Stimulated activated CD8-positive, alpha-beta memory T cell treated with anti-CD3 and anti-CD28 coated beads, Interleukin-7, amount 100 ng/mL, for 48 hours (primary cell): Measurements from ENCODE around the gene RAE1.
A peak's percentile ranks its signal among the peaks of the same experiment; 100 is the strongest.

Experiments
- DNase-seq, 2 donors: peaks; one replicate each; pipeline ENCODE4 v3.0.0-alpha.2; 2020; ENCODE audit warnings: low read depth in 1 of 2; ENCODE audit errors: extremely low read depth in 1 of 2

The RAE1 gene

GRCh38 chr20:57387463-57387862 lies 36.4 kb downstream of the RAE1 start:
- DNase-seq: no peak

DNA sequence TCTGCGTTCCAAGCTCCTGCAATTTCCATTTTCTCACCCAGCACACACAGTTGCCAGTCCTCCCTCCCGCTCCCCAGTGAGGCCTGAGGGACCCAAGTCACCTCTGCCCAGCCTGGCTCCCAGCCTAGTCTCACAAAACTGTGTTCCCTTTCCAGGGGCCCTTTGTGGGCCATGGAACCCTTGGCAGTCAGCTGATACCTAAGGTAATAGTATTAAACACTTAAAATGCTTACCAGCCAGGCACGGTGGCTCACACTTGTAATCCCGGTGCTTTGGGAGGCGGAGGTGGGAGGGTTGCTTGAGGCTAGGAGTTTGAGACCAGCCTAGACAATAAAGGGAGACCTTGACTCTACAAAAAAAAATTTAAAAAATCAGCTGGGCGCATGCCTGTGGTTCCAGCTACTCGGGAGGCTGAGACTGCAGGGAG lies 36.9 kb downstream of the RAE1 start:
- DNase-seq: no peak

- DNase-seq: peak; percentile 40 to 52
These were observed 38.1 kb downstream of the RAE1 start for GRCh38 chr20:57388953-57389694.

DNA sequence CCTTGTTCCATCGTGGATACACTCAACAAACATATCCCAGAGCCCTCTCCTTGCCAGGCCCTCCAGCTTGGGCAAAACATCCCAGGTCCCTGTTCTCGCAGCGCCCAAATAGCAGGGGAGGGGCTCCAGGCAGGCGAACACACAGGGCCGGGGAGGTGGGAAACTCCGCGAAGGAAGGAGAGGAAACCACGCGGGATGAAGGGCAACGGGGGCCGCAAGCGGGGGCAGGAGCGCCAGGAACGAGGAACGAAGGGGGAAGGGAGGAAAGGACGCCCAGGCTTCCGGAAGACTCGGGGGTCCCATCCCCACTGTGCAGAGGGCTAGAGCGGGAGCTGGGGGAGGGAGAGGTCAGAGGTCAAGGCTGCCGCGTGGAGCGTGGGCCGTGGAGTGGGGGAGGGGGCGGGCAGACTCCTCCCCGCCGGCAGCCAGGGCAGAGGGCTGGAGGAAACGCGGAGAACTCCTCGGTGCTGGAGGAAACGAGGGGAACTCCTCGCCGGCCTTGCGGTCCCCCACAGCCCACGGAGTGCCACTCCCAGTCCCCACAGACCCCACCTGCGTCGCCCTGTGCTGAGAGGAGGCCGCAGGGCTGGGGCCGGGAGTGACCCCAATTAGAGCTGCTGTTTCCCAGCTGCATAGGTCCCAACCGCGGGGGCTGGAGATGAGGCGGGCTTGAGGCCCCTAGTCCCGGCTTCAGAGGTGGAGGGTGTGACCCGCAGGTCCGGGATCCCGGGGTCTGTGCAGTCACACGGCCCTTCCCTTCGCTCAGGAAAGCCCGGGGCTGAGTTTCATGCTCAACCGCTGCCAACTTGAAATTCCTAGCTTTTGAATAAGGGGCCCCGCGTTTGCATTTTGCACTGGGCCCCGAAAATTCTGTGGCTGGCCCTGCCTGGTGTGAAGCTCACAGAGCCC lies 38.9 kb downstream of the RAE1 start:
- peak; percentile 54 to 60 for DNase-seq

DNA sequence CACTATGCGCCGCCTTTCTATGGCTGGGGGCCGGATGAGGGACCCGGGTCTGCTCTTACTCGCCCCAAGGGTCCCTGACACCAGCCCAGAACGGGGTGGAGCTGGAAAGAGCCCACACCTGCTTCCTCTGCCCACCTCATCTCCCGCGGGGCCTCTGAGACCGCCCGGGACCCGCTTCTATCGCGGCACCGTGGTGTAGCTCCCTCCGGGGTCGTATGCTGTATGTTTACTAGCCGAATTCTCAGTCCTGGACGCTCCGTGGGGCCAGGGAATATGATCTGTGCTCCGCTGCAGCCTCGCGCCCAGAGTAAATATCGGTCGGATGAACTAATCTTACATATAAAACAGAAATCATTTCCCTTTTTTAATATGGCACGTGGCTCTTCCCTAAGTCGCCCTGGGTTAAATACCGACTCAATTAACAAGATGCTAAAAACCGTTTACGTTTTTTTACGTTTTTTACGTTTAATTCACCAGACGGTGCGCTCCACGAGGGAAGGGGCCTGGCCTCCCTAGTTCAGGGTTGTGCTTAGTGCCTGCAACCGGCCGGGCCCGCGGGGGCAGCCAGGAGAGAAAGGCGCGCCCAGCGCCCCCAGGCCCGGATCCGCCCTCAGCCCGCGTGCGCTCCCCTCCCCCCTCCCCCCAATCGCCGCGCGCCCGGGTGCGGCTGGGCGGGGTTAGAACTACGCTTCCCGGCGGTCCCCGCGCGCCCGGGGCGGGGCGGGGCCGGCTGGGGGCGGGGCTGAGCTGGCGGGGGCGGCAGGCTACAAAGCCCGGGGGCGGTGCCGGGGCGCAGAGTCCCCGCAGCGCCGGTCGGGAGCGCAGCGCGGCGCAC lies 39.8 kb downstream of the RAE1 start, which contains the start of gene RBM38:
Gene RBM38, plus strand, starts transcription at position 793 of the 835 bp plus-strand sequence. CDS start 186 bp downstream, outside the sequence.
- peak; percentile 53 to 62 for DNase-seq

DNA sequence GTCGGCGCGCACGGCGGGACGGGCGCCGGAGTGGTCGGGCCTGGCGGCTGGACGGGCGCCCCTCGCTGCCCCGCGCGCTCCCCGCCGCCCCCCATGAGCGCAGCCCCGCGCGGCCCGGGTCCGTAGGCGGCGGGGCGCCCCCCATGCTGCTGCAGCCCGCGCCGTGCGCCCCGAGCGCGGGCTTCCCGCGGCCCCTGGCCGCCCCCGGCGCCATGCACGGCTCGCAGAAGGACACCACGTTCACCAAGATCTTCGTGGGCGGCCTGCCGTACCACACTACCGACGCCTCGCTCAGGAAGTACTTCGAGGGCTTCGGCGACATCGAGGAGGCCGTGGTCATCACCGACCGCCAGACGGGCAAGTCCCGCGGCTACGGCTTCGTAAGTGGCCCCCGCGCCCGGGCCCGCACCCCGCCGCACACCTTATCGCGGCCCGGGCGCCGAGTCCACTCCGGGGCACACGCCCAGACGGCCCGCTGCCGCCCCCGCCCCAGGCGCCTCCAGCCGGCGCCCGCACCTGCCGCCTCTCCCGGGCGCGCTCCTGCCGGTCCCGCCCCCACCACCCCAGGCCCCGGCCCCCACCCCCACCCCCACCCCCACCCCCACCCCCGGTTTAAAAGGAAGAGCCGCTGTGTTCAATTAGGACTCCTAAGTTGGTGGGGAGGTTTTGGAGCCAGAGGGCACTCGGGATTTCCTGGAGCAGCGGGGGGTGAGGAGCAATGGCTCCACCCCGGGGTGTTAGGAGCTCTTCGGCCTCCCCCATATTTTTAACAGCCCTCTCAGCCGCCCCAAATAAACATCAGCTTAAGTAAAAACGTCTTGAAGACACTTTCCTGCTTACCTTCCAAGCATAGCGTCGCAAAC lies 40.6 kb downstream of the RAE1 start:
- no peak for DNase-seq

DNA sequence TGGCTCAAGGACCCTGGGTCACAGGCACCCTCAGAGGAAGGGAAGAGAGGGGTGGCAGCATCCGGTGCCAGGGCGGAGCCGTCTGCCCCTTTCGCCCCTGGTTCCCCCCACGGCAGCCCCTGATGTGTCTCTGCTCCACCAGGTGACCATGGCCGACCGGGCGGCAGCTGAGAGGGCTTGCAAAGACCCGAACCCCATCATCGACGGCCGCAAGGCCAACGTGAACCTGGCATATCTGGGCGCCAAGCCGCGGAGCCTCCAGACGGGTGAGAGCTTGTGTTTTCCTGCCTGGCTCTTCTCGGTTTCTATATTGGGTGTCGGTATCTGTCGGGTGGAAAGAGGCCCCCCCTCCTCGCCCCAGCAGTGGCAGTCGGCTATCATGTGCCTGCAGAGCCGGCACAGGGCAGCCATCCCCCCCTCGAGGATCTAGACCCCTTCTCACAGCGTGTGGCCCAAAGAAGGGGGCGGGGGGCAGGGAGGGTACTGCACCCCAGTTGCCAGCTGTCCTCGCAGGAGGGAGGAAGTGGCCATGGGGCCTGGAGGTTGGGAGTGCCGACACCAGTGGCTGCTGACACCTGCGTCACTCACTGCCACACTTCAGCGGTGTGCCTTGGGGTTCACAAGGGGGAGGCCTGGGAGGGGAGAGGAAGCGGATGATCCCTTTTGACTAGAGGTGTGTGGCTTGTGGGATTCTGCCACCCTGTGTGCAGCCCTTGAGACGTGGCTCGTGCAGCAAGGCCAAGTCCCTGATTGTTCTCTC lies 41.6 kb downstream of the RAE1 start:
- DNase-seq: peak; percentile 64 to 78

GRCh38 chr20:57393321-57394120 lies 42.5 kb downstream of the RAE1 start:
- DNase-seq: no peak

- DNase-seq: no peak
These were observed 43.3 kb downstream of the RAE1 start for GRCh38 chr20:57394121-57395082.

DNA sequence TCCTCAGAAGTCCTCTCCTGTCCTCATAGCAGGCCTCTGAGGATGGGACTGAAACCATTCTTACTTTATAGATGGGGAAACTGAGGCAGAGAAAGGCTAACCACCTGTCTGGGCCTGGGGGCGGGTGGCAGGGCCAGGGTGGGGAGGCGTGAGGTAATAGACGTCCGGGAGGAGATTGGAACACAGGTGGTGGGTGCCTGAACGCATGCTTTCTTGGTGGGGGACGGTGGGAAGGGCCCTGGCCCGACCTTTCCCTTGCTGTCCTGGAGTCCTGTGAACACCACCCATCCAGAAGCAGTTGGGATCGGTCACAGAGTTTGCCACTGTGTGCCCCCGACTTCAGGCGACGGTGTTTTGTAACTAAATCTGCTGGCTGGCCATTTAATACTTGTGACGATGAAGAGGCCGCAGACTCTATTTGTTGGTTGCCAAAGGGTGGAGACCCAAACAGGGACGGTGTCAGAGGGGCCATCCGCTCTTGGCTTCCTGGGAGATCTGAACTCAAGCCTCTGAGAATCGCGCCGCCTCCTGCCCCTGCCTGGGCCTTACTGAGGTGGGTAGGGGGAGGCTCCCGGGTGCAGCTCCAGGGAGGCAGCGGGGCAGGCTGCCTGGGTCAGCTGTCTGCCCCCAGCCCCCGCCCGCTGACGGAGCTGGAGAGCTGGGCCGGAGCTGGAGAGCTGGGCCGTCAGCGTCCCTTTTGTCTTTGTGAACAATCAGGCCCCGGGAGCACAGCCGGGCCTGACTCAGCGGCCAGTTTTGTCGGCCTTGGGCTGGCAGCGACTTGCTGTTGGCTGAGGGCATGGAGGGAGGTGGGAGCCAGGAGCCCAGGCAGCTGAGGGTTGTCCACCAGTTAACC lies 44.3 kb downstream of the RAE1 start:
- no peak for DNase-seq

GRCh38 chr20:57396212-57396983 lies 45.3 kb downstream of the RAE1 start:
- DNase-seq: no peak

DNA sequence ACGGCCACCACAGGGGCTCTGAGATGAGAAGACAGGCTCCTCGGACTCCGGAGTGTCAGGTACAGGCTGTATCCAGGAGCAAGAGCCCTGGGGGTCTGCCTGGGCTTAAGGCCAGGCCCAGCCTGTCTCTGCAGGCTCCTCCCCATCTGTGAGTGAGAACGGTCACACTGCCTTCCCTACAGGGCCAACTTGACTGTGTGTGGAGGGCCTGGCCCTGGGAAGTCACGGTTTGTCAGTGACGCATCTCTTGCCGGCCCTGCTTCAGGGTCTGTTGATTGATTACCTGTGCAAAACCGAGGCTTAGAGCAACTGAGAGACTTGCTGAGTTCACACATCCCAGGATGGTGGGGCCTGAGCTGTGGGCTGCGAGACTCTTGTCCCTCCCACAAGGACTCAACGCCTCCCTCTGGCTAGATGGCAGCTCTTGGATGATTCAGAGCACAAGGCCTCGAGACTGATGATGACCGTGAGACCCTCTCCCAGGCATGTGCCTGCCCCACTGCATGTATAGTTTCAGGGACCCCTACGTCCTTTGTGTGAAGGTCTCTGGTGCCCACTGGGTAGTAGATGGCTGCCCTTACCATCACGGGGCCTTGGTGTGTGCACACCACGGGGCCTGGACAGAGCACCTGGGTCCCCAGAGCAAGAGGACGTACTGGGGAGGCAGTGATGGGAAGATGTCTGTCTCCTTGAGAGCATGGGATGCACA lies 46.1 kb downstream of the RAE1 start:
- no peak for DNase-seq

GRCh38 chr20:57397693-57398108 lies 46.6 kb downstream of the RAE1 start:
- DNase-seq: no peak

GRCh38 chr20:57398231-57398821 lies 47.3 kb downstream of the RAE1 start:
- DNase-seq: peak; percentile 76 to 89
